Immature natural killer cell (primary cell): ENCODE data around the gene ZFP3. TPM values are rescaled to one million over a fixed set of nuclear protein-coding genes. Genes with fewer than 3 reads are reported as not detected.
"Not testable (repeated sequence)": the region's sequence is repeated elsewhere in the genome, so short reads cannot be mapped to it uniquely, and the experiment has no call there.

ENCODE experiments used
- DNase-seq, 3 donors: peaks; one replicate each; pipeline ENCODE4 v3.0.0; 2022; ENCODE audit warnings: mixed read lengths in 1 of 3
- H3K27ac Mint-ChIP-seq, 6 donors: one replicate each; pipeline ENCODE4 v1.8.0; 2020; ENCODE audit warnings: mixed read lengths in 6 of 6, mild to moderate bottlenecking in 5 of 6, inconsistent platforms in 4 of 6, moderate library complexity in 3 of 6
- H3K27me3 Mint-ChIP-seq, 3 donors: one replicate each; pipeline ENCODE4 v1.8.0; 2020 to 2021; ENCODE audit warnings: low read depth in 3 of 3, mild to moderate bottlenecking in 3 of 3, mixed read lengths in 3 of 3, moderate library complexity in 3 of 3, inconsistent platforms in 1 of 3
- H3K36me3 Mint-ChIP-seq, 3 donors: one replicate each; pipeline ENCODE4 v1.8.0; 2020; ENCODE audit warnings: mixed read lengths in 3 of 3, inconsistent platforms in 2 of 3, mild to moderate bottlenecking in 2 of 3
- H3K4me1 Mint-ChIP-seq, 2 donors: one replicate each; pipeline ENCODE4 v1.8.0; 2020; ENCODE audit warnings: inconsistent platforms in 2 of 2, mild to moderate bottlenecking in 2 of 2, mixed read lengths in 2 of 2, moderate library complexity in 1 of 2
- H3K4me3 Mint-ChIP-seq, 5 donors: one replicate each; pipeline ENCODE4 v1.8.0; 2020; ENCODE audit warnings: mild to moderate bottlenecking in 5 of 5, mixed read lengths in 5 of 5, inconsistent platforms in 3 of 5, moderate library complexity in 3 of 5
- H3K9me3 Mint-ChIP-seq, 6 donors: one replicate each; pipeline ENCODE4 v1.8.0; 2020; ENCODE audit warnings: mild to moderate bottlenecking in 6 of 6, mixed read lengths in 6 of 6, inconsistent platforms in 4 of 6, moderate library complexity in 3 of 6
- polyA plus RNA-seq, 3 donors: library from polyadenylated mRNA; unstranded; fragments of 300-500 nt; fragmentation: Illumina TruSeq; gene quantifications; one replicate each; pipeline ENCODE4 v1.2.3, GENCODE V29; 2021

ZFP3 gene
- polyA plus RNA-seq, 3 donors from 2014 or later = 0.51 to 0.61 TPM; not detected in 1

- not testable (repeated sequence) for H3K27me3 Mint-ChIP-seq, H3K4me3 Mint-ChIP-seq, H3K9me3 Mint-ChIP-seq, H3K36me3 Mint-ChIP-seq, H3K27ac Mint-ChIP-seq, H3K4me1 Mint-ChIP-seq, DNase-seq
Measured at GRCh38 chr17:5131799-5132502, 53.7 kb downstream of the ZFP3 start.

GRCh38 chr17:5132503-5133225 is 54.4 kb downstream of the ZFP3 start:
- not testable (repeated sequence) for H3K9me3 Mint-ChIP-seq, H3K4me1 Mint-ChIP-seq, DNase-seq, H3K27me3 Mint-ChIP-seq, H3K4me3 Mint-ChIP-seq, H3K36me3 Mint-ChIP-seq, H3K27ac Mint-ChIP-seq

GRCh38 chr17:5133311-5133710 is 55.0 kb downstream of the ZFP3 start:
- no peak overlapping the region for H3K27ac Mint-ChIP-seq
- peaks cover 1 to 2% (median 2%) of the 10 kb centered on the region in 3 donors for H3K27me3 Mint-ChIP-seq
- H3K4me3 Mint-ChIP-seq = no peak overlapping the region
- no peaks in the 10 kb centered on the region for H3K9me3 Mint-ChIP-seq
- no peaks in the 10 kb centered on the region for H3K4me1 Mint-ChIP-seq
- no peak for DNase-seq
- H3K36me3 Mint-ChIP-seq = no peaks in the 10 kb centered on the region

GRCh38 chr17:5133961-5134360 is 55.7 kb downstream of the ZFP3 start:
- H3K27ac Mint-ChIP-seq, DNase-seq, H3K27me3 Mint-ChIP-seq, H3K36me3 Mint-ChIP-seq, H3K4me1 Mint-ChIP-seq, H3K4me3 Mint-ChIP-seq, H3K9me3 Mint-ChIP-seq: not testable (repeated sequence)

GRCh38 chr17:5134571-5134970 is 56.3 kb downstream of the ZFP3 start:
- not testable (repeated sequence) for H3K4me1 Mint-ChIP-seq, H3K27ac Mint-ChIP-seq, DNase-seq, H3K4me3 Mint-ChIP-seq, H3K9me3 Mint-ChIP-seq, H3K27me3 Mint-ChIP-seq, H3K36me3 Mint-ChIP-seq

- not testable (repeated sequence) for H3K27me3 Mint-ChIP-seq, H3K9me3 Mint-ChIP-seq, DNase-seq, H3K4me1 Mint-ChIP-seq, H3K27ac Mint-ChIP-seq, H3K36me3 Mint-ChIP-seq, H3K4me3 Mint-ChIP-seq
Measured at GRCh38 chr17:5135131-5135712, 57.0 kb downstream of the ZFP3 start.

- no peak for DNase-seq
- Mint-ChIP-seq H3K4me1 (no peaks in the 10 kb centered on the region), H3K27me3 (peaks cover 2% of the 10 kb centered on the region in 3 donors), H3K9me3 (no peaks in the 10 kb centered on the region), H3K36me3 (no peaks in the 10 kb centered on the region), H3K27ac (peak overlapping the region in 1 of 6 donors; percentile 28), H3K4me3 (no peak overlapping the region)
Measured at GRCh38 chr17:5135726-5136579, 57.7 kb downstream of the ZFP3 start.

GRCh38 chr17:5136580-5137412 is 58.5 kb downstream of the ZFP3 start:
- H3K9me3 Mint-ChIP-seq, H3K27me3 Mint-ChIP-seq, H3K36me3 Mint-ChIP-seq, H3K4me1 Mint-ChIP-seq, DNase-seq, H3K4me3 Mint-ChIP-seq, H3K27ac Mint-ChIP-seq: not testable (repeated sequence)

GRCh38 chr17:5137511-5138197 is 59.4 kb downstream of the ZFP3 start:
- H3K36me3 Mint-ChIP-seq, H3K27me3 Mint-ChIP-seq, DNase-seq, H3K4me3 Mint-ChIP-seq, H3K27ac Mint-ChIP-seq, H3K4me1 Mint-ChIP-seq, H3K9me3 Mint-ChIP-seq: not testable (repeated sequence)

- not testable (repeated sequence) for H3K27me3 Mint-ChIP-seq, H3K4me1 Mint-ChIP-seq
Measured at GRCh38 chr17:5138198-5138544, 59.9 kb downstream of the ZFP3 start.

GRCh38 chr17:5138616-5139457 is 60.6 kb downstream of the ZFP3 start:
- no peaks in the 10 kb centered on the region for H3K4me1 Mint-ChIP-seq
- H3K9me3 Mint-ChIP-seq = no peaks in the 10 kb centered on the region
- H3K36me3 Mint-ChIP-seq = no peaks in the 10 kb centered on the region
- DNase-seq = no peak
- H3K27ac Mint-ChIP-seq = no peak overlapping the region
- no peak overlapping the region for H3K4me3 Mint-ChIP-seq
- H3K27me3 Mint-ChIP-seq = peaks cover 0 to 2% (median 2%) of the 10 kb centered on the region in 3 donors

More at GRCh38 chr17:5138198-5138544, 59.9 kb downstream of the ZFP3 start:
- H3K27ac Mint-ChIP-seq, DNase-seq, H3K4me3 Mint-ChIP-seq, H3K36me3 Mint-ChIP-seq, H3K9me3 Mint-ChIP-seq: not testable (repeated sequence)

- Mint-ChIP-seq H3K9me3 (no peaks in the 10 kb centered on the region), H3K4me1 (no peaks in the 10 kb centered on the region), H3K27me3 (peaks cover 0 to 2% (median 2%) of the 10 kb centered on the region in 3 donors), H3K36me3 (no peaks in the 10 kb centered on the region), H3K4me3 (no peak overlapping the region), H3K27ac (no peak overlapping the region)
- no peak for DNase-seq
Measured at GRCh38 chr17:5139458-5139732, 61.1 kb downstream of the ZFP3 start.
